ENCODE data around the gene PLEK. TPM values are rescaled to one million over a fixed set of nuclear protein-coding genes. Genes with fewer than 3 reads are reported as not detected.

Gene PLEK
- total and polyA plus RNA-seq, 9 of the 15 experiments (the other 6 are each of a cell fraction or from before 2014, with no cell fraction given) = 0.14 to 1.2 (median 0.36) TPM

- no peak for TF ChIP-seq RBM22 (IDR thresholded peaks at IDR 0.05; ENCODE audit: low read depth, low read length, poor library complexity, severe bottlenecking)
- TF ChIP-seq E2F1 (CRISPR knock-in tag; IDR thresholded peaks at IDR 0.05) = no peak
- TF ChIP-seq ZNF253 (CRISPR knock-in tag; conservative IDR thresholded peaks at IDR 0.05) = no peak
- TF ChIP-seq EWSR1 (IDR thresholded peaks at IDR 0.05; ENCODE audit: borderline replicate concordance, low read depth, partially characterized antibody) = no peak
- TF ChIP-seq TCF3 (CRISPR knock-in tag; IDR thresholded peaks at IDR 0.05) = 0 out of 2 replicates have a peak, but pooled peaks have one; percentile 33
- no peak for TF ChIP-seq CREB1 (IDR thresholded peaks at IDR 0.05)
- TF ChIP-seq CREB1 (CRISPR knock-in tag; IDR thresholded peaks at IDR 0.05) = no peak
- no peak; the same call in 1 of the 2 replicates for TF ChIP-seq EP400 (IDR thresholded peaks at IDR 0.05)
- no peak for TF ChIP-seq SIN3A (IDR thresholded peaks at IDR 0.05; ENCODE audit: borderline replicate concordance in 2 of 2, control insufficient read depth in 1 of 2, low read depth in 2 of 2, low read length in 2 of 2)
- no peak for TF ChIP-seq MCM2 (IDR thresholded peaks at IDR 0.05; ENCODE audit: low read depth)
- TF ChIP-seq CTCF (IDR thresholded peaks at IDR 0.05 in 2 of 3, conservative IDR thresholded peaks at IDR 0.05 in 1 of 3; ENCODE audit: insufficient read depth in 2 of 3, low read depth in 1 of 3, low read length in 3 of 3) = peak; percentile 88 to 97 (median 96)
- no peak for TF ChIP-seq TAF9B (IDR thresholded peaks at IDR 0.05; ENCODE audit: partially characterized antibody)
- no peak for TF ChIP-seq TSHZ1 (CRISPR knock-in tag; IDR thresholded peaks at IDR 0.05)
- TF ChIP-seq MXI1 (IDR thresholded peaks at IDR 0.05; ENCODE audit: low read depth, low read length) = no peak
- no peak for TF ChIP-seq NFRKB (IDR thresholded peaks at IDR 0.05; ENCODE audit: low read depth)
- TF ChIP-seq ZZZ3 (IDR thresholded peaks at IDR 0.05) = no peak
- TF ChIP-seq DLX4 (CRISPR knock-in tag; IDR thresholded peaks at IDR 0.05) = no peak
- peak in 1 of 2 experiments; percentile 23; a peak in 1 of 4 replicates for TF ChIP-seq MAZ (CRISPR knock-in tag; conservative IDR thresholded peaks at IDR 0.05 in 1 of 2, IDR thresholded peaks at IDR 0.05 in 1 of 2)
These were observed 76.3 kb downstream of the PLEK start (continued) for GRCh38 chr2:68441179-68441993.
